ENCODE results near the gene SNTB2. TPM values are rescaled to one million over a fixed set of nuclear protein-coding genes. Genes with fewer than 3 reads are reported as not detected.

The SNTB2 gene
- total and polyA plus RNA-seq, 2 donors (not counting 3 experiments of a cell fraction or from before 2014, with no cell fraction given): 24.9 to 73.7 TPM

GRCh38 chr16:69217433-69217832 is 30.5 kb downstream of the SNTB2 start:
- peak; percentile 87 for DNase-seq (ENCODE audit: low read depth, low spot score)
- no TSS peak for BruUV-seq (replicated peaks)
- no peaks in the 10 kb centered on the region for H3K36me3 ChIP-seq (ENCODE audit: control insufficient read depth in 2 of 2, extremely low read depth in 1 of 2, insufficient read depth in 2 of 2, low read length in 2 of 2)
- H3K9ac ChIP-seq (replicated peaks; ENCODE audit: extremely low read depth, insufficient read depth, low read length): peak overlapping the region; percentile 68
- FAIRE-seq: peak; percentile 57
- peaks cover 55% of the 10 kb centered on the region for H3K4me1 ChIP-seq (ENCODE audit: control insufficient read depth, extremely low read depth, insufficient read depth, low read length)
- peak overlapping the region in 1 of 3 experiments; percentile 17 for H3K4me3 ChIP-seq (replicated peaks in 1 of 3; ENCODE audit: insufficient read depth in 1 of 3, low read depth in 1 of 3, low read length in 3 of 3)
- no peaks in the 10 kb centered on the region for H3K9me3 ChIP-seq (replicated peaks; ENCODE audit: control insufficient read depth, insufficient read depth, low read length)
- peaks cover 72% of the 10 kb centered on the region for H3K79me2 ChIP-seq (ENCODE audit: control insufficient read depth, insufficient read depth, low read length)
- intact Hi-C loops (cut with micrococcal nuclease) (loop anchor here (1.0 kb wide), 1 partner anchor 8 kb away; no protein-coding TSS in a partner anchor), dilution Hi-C loops (cut with MboI; ENCODE audit: extremely low pct_ligation_motif_present, low sequenced_read_pairs) (no loop called here)
- POLR2A ChIA-PET: interaction anchor here (1.0 kb wide), 1 partner anchor 31 kb away, joined by 3 read pairs; the partner anchor contains the start of gene SNTB2
- H4K20me1 ChIP-seq (replicated peaks; ENCODE audit: control insufficient read depth, extremely low read depth, insufficient read depth, low read length): no peaks in the 10 kb centered on the region
- CTCF ChIA-PET: interaction anchor here (0.6 to 1.6 kb wide), 16 partner anchors 9 to 370 kb away, joined by 3 to 11 read pairs (median 4); partner anchors contain the start of gene SNTB2
- H3K27me3 ChIP-seq (ENCODE audit: control insufficient read depth in 2 of 2, insufficient read depth in 2 of 2, low read length in 2 of 2): no peaks in the 10 kb centered on the region
- peak overlapping the region; percentile 91 for H3K4me2 ChIP-seq (ENCODE audit: insufficient read depth, low read length)
- H3K9me1 ChIP-seq (replicated peaks; ENCODE audit: control insufficient read depth, extremely low read depth, insufficient read depth, low read length): peaks cover 2% of the 10 kb centered on the region
- peak overlapping the region; percentile 87 for H3K27ac ChIP-seq (ENCODE audit: insufficient read depth, low read depth, low read length)
- no peak overlapping the region for H2AFZ ChIP-seq (ENCODE audit: low read depth, low read length)
- TF ChIP-seq JUN (IDR thresholded peaks at IDR 0.05; ENCODE audit: borderline replicate concordance, insufficient read depth, insufficient read length, low read depth) (peak; percentile 92), GATA2 (IDR thresholded peaks at IDR 0.05; ENCODE audit: insufficient read depth, insufficient read length, low read depth, low read length) (peak; percentile 94), FOS (IDR thresholded peaks at IDR 0.05; ENCODE audit: borderline replicate concordance, insufficient read depth, low read length) (peak; percentile 97), MAX (IDR thresholded peaks at IDR 0.05; ENCODE audit: insufficient read depth, insufficient read length) (no peak), POLR2AphosphoS5 (IDR thresholded peaks at IDR 0.05; ENCODE audit: insufficient read depth, low read depth, low read length) (peak; percentile 63), EZH2 (IDR thresholded peaks at IDR 0.05; ENCODE audit: borderline replicate concordance, low read depth, low read length, severe bottlenecking) (no peak), MYC (IDR thresholded peaks at IDR 0.05; ENCODE audit: low read depth, low read length) (no peak), POLR2A (IDR thresholded peaks at IDR 0.05; ENCODE audit: low read depth, low read length) (no peak)
- TF ChIP-seq, protein P1, sequence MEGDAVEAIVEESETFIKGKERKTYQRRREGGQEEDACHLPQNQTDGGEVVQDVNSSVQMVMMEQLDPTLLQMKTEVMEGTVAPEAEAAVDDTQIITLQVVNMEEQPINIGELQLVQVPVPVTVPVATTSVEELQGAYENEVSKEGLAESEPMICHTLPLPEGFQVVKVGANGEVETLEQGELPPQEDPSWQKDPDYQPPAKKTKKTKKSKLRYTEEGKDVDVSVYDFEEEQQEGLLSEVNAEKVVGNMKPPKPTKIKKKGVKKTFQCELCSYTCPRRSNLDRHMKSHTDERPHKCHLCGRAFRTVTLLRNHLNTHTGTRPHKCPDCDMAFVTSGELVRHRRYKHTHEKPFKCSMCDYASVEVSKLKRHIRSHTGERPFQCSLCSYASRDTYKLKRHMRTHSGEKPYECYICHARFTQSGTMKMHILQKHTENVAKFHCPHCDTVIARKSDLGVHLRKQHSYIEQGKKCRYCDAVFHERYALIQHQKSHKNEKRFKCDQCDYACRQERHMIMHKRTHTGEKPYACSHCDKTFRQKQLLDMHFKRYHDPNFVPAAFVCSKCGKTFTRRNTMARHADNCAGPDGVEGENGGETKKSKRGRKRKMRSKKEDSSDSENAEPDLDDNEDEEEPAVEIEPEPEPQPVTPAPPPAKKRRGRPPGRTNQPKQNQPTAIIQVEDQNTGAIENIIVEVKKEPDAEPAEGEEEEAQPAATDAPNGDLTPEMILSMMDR (IDR thresholded peaks at IDR 0.05; ENCODE audit: extremely low read depth in 1 of 2, insufficient read depth in 1 of 2, low read depth in 1 of 2, low read length in 2 of 2): no peak

Measured in endothelial cell of umbilical vein (primary cell).